Left lung (tissue), 10 donors: ENCODE results near the gene ARG2. TPM values are rescaled to one million over a fixed set of nuclear protein-coding genes. Genes with fewer than 3 reads are reported as not detected.

Experiments used
- ATAC-seq: fragments of 200-7000 bp; cut with Tn5 transposase; one replicate; pipeline ENCODE4 v1.9.1; 2020; ENCODE audit warnings: moderate library complexity
- DNase-seq, 4 donors: peaks; one replicate each; pipeline ENCODE4 v3.0.0-alpha.2; 2013 to 2020
- H3K27ac ChIP-seq, 2 donors: fragments of 200-600 bp; sonication (generic) in 1 of 2; one replicate each; pipeline versions ENCODE4 v1.5.0 to v1.8.0; 2020 to 2021
- H3K27me3 ChIP-seq, 2 donors: fragments of 200-600 bp; sonication (generic) in 1 of 2; one replicate each; pipeline versions ENCODE4 v1.5.0 to v1.8.0; 2020 to 2021
- H3K36me3 ChIP-seq, 2 donors: fragments of 200-600 bp; sonication (generic) in 1 of 2; one replicate each; pipeline versions ENCODE4 v1.5.0 to v1.8.0; 2020 to 2021
- H3K4me1 ChIP-seq, 2 donors: fragments of 200-600 bp; one replicate each; pipeline ENCODE4 v1.8.0; 2021
- H3K4me3 ChIP-seq, 2 donors: fragments of 200-600 bp; sonication (generic) in 1 of 2; one replicate each; pipeline versions ENCODE4 v1.5.0 to v1.8.0; 2020 to 2021; ENCODE audit warnings: mild to moderate bottlenecking in 1 of 2
- H3K9me3 ChIP-seq, 2 donors: fragments of 200-600 bp; sonication (generic) in 1 of 2; one replicate each; pipeline versions ENCODE4 v1.5.0 to v1.8.0; 2020 to 2021
- intact Hi-C, 2 donors: fragments of 100-400 bp; cut with DNase I; formaldehyde crosslinking; loops; one replicate each; pipeline versions ENCODE4 v1.11.2 to v1.14.2; 2022
- polyA plus RNA-seq, 6 donors: library from polyadenylated mRNA; unstranded; fragments of 120-200 nt; gene quantifications; one replicate each; pipeline ENCODE4 v1.2.1, GENCODE V29; 2013; ENCODE audit not compliant: insufficient read length in 6 of 6
- total RNA-seq, 2 donors: library from RNA; stranded (reverse); fragmentation: NEBNext Ultra II Directional; extraction: Animal tissue kit (Norgen Biotek cat#: 25700); gene quantifications; one replicate each; pipeline ENCODE4 v1.2.1, GENCODE V29; 2021
- TF ChIP-seq, protein P1 (sequence below), 2 donors: fragments of 200-600 bp; sonication (generic) in 1 of 2; IDR thresholded peaks; one replicate each; pipeline versions ENCODE4 v1.5.0 to v1.8.0; 2021; ENCODE audit warnings: antibody characterized with exemption in 2 of 2
- donor health status: DM: no; HTN: yes; CAD: no.
- donor health status: DM: no; HTN: no; CAD: no.

ARG2 gene
- total and polyA plus RNA-seq, 8 donors, result 1.9 to 14.8 (median 2.9) TPM

DNA sequence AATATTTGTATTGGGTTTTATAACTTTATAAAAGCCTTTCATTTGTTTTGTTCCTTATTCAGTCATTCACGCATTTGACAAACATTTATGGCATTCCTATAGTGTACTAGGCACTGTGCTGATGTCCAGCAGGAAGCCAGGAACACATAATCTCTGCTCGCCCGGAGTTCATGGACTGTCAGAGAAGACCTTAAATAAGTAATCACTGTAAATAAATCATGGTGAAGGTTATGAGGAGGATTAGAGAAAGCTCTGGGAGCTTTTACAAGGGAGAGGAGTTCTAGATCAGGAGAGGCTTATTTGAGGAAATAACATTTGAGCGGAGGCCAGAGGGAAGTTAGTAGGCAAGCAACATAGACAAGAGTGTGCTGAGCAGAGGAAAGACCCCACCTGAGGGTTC is 77.3 kb downstream of the ARG2 start:
- TF ChIP-seq, protein P1, sequence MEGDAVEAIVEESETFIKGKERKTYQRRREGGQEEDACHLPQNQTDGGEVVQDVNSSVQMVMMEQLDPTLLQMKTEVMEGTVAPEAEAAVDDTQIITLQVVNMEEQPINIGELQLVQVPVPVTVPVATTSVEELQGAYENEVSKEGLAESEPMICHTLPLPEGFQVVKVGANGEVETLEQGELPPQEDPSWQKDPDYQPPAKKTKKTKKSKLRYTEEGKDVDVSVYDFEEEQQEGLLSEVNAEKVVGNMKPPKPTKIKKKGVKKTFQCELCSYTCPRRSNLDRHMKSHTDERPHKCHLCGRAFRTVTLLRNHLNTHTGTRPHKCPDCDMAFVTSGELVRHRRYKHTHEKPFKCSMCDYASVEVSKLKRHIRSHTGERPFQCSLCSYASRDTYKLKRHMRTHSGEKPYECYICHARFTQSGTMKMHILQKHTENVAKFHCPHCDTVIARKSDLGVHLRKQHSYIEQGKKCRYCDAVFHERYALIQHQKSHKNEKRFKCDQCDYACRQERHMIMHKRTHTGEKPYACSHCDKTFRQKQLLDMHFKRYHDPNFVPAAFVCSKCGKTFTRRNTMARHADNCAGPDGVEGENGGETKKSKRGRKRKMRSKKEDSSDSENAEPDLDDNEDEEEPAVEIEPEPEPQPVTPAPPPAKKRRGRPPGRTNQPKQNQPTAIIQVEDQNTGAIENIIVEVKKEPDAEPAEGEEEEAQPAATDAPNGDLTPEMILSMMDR (IDR thresholded peaks at IDR 0.05), result no peak
- peaks cover 5 to 23% of the 10 kb centered on the region in 2 donors for H3K4me1 ChIP-seq
- no peaks in the 10 kb centered on the region for H3K27me3 ChIP-seq
- no peak overlapping the region for H3K27ac ChIP-seq
- H3K4me3 ChIP-seq, result no peak overlapping the region
- peaks cover 0 to 6% of the 10 kb centered on the region in 2 donors for H3K36me3 ChIP-seq
- ATAC-seq, result no peak
- no peak for DNase-seq
- no peaks in the 10 kb centered on the region for H3K9me3 ChIP-seq
- intact Hi-C loops, result no loop called here

DNA sequence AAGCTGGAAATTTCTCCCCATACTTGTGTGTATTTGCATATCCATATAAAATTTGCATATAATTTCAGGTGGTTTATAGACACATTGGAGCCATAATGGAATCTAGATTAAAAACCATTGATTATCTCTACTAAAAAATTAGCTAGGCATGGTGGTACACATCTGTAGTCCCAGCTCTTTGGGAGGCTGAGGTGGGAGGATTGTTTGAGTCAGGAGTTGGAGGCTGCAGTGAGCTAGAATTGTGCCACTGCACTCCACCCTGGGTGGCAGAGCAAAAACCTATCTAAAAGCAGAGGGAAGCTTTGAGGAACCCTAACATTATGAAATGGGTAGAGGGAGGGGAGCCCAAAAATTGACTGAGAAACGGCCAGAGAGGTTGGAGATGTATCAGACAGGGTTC is 78.5 kb downstream of the ARG2 start:
- Histone ChIP-seq H3K9me3 (no peaks in the 10 kb centered on the region), H3K4me1 (peaks cover 5 to 22% of the 10 kb centered on the region in 2 donors), H3K36me3 (no peaks in the 10 kb centered on the region), H3K27ac (no peak overlapping the region), H3K4me3 (no peak overlapping the region), H3K27me3 (no peaks in the 10 kb centered on the region)
- intact Hi-C loops, result no loop called here
- DNase-seq, result no peak
- no peak for ATAC-seq
- TF ChIP-seq, protein P1 (IDR thresholded peaks at IDR 0.05), result no peak

Other genes starting within 250 kb of the ARG2 start
- gene PLEK2, start 207.8 kb upstream of the ARG2 start, total RNA-seq, result 1 to 10 TPM; 2.8 to 4.2 TPM
- gene PLEK2, start 207.8 kb upstream of the ARG2 start, polyA plus RNA-seq, result 1 to 10 TPM; 3.2 to 6.7 (median 5.8) TPM
- gene TMEM229B, start 131.2 kb upstream of the ARG2 start, total RNA-seq, result 1 to 10 TPM; 3.1 to 7.7 TPM
- gene TMEM229B, start 131.2 kb upstream of the ARG2 start, polyA plus RNA-seq, result under 1 TPM; 0.39 to 0.83 (median 0.73) TPM
- 1 to 10 TPM; 1.2 to 2.7 TPM for gene PLEKHH1, start 86.6 kb upstream of the ARG2 start, total RNA-seq
- 10 to 100 TPM in 5 of 6 donors, 1 to 10 TPM in 1; 10.0 to 19.2 (median 15.5) TPM for gene PLEKHH1, start 86.6 kb upstream of the ARG2 start, polyA plus RNA-seq
- 10 to 100 TPM; 12.8 to 21.6 TPM for gene PIGH, start 19.7 kb upstream of the ARG2 start, total RNA-seq
- gene PIGH, start 19.7 kb upstream of the ARG2 start, polyA plus RNA-seq, result 10 to 100 TPM; 22.4 to 28.6 (median 23.5) TPM
- 100 to 1,000 TPM in 1 of 2 donors, 10 to 100 TPM in 1; 97.6 to 123 TPM for gene VTI1B, start 54.7 kb downstream of the ARG2 start, total RNA-seq
- gene VTI1B, start 54.7 kb downstream of the ARG2 start, polyA plus RNA-seq, result 10 to 100 TPM; 79.1 to 87.4 (median 86.2) TPM
- 10 to 100 TPM; 69.0 to 97.1 TPM for gene RDH11, start 75.8 kb downstream of the ARG2 start, total RNA-seq
- 10 to 100 TPM; 60.6 to 69.2 (median 66.7) TPM for gene RDH11, start 75.8 kb downstream of the ARG2 start, polyA plus RNA-seq
- under 1 TPM; 0.12 to 0.16 TPM for gene RDH12, start 82.0 kb downstream of the ARG2 start, total RNA-seq
- 1 to 10 TPM in 3 of 6 donors, under 1 TPM in 3; 0.32 to 1.2 (median 0.88) TPM for gene RDH12, start 82.0 kb downstream of the ARG2 start, polyA plus RNA-seq
- 10 to 100 TPM; 33.7 to 47.8 TPM for gene ZFYVE26, start 196.7 kb downstream of the ARG2 start, total RNA-seq
- 10 to 100 TPM; 15.9 to 19.8 (median 16.9) TPM for gene ZFYVE26, start 196.7 kb downstream of the ARG2 start, polyA plus RNA-seq
- gene RAD51B, start 199.9 kb downstream of the ARG2 start, total RNA-seq, result 10 to 100 TPM; 18.3 TPM
- gene RAD51B, start 199.9 kb downstream of the ARG2 start, polyA plus RNA-seq, result 10 to 100 TPM; 10.8 to 15.7 (median 12.4) TPM